Tibial nerve (tissue), 4 donors: ENCODE results near the gene GID4. TPM values are rescaled to one million over a fixed set of nuclear protein-coding genes. Genes with fewer than 3 reads are reported as not detected.

Experiments
- DNase-seq, 2 donors: peaks; one replicate each; pipeline ENCODE4 v3.0.0-alpha.2; 2019; ENCODE audit warnings: low spot score in 2 of 2
- H3K27ac ChIP-seq, 4 donors: fragments of 200-600 bp; sonication (generic) in 3 of 4; one replicate each; pipeline ENCODE4 v1.5.1; 2017 to 2019; ENCODE audit warnings: mild to moderate bottlenecking in 1 of 4
- H3K27me3 ChIP-seq, 2 donors: fragments of 200-600 bp; sonication (generic) in 1 of 2; one replicate each; pipeline versions ENCODE4 v1.5.1 to v1.6.0; 2017 to 2019
- H3K36me3 ChIP-seq, 3 donors: fragments of 200-600 bp; sonication (generic); one replicate each; pipeline ENCODE4 v1.5.1; 2018 to 2019
- H3K4me1 ChIP-seq, 4 donors: fragments of 200-600 bp; sonication (generic) in 3 of 4; one replicate each; pipeline ENCODE4 v1.5.1; 2017 to 2019
- H3K4me3 ChIP-seq, 4 donors: fragments of 200-600 bp; sonication (generic) in 3 of 4; one replicate each; pipeline ENCODE4 v1.5.1; 2017 to 2019; ENCODE audit warnings: mild to moderate bottlenecking in 1 of 4, moderate library complexity in 1 of 4
- H3K9me3 ChIP-seq, 4 donors: fragments of 200-600 bp; sonication (generic) in 3 of 4; one replicate each; pipeline ENCODE4 v1.5.1; 2017 to 2019
- CTCF ChIP-seq, 5 experiments: fragments of 200-600 bp in 3 of 5; fragments of 450-650 bp in 2 of 5; sonication (generic) in 3 of 5; IDR thresholded peaks; one replicate each; pipeline ENCODE4 v1.5.1; 2016 to 2019; ENCODE audit warnings: antibody characterized with exemption in 5 of 5, mild to moderate bottlenecking in 3 of 5, moderate library complexity in 2 of 5
- EP300 ChIP-seq, 2 donors: sonication (generic); formaldehyde crosslinking; IDR thresholded peaks; one replicate each; pipeline ENCODE4 v1.6.1; 2017; ENCODE audit warnings: antibody characterized with exemption in 2 of 2, mild to moderate bottlenecking in 1 of 2
- POLR2A ChIP-seq, 2 donors: fragments of 450-650 bp; IDR thresholded peaks; one replicate each; pipeline ENCODE4 v1.6.1; 2017; ENCODE audit warnings: antibody characterized with exemption in 2 of 2, mild to moderate bottlenecking in 2 of 2, moderate library complexity in 2 of 2
- WGBS, 2 donors: methylation state at CpG; one replicate each; pipeline ENCODE4 v1.1.5; 2018; 5-methylcytosine and 5-hydroxymethylcytosine counted together
- total RNA-seq, 4 donors: library from RNA; depleted of rRNA; stranded (reverse); fragments of >200 nt; gene quantifications; one replicate each; pipeline ENCODE4 v1.1.0, GENCODE V29; 2016

GID4 gene
- total RNA-seq, 4 donors from 2014 or later: 13.2 to 19.4 (median 16.0) TPM

GRCh38 chr17:18089613-18090012, 50.4 kb downstream of the GID4 start:
- TF ChIP-seq EP300 (IDR thresholded peaks at IDR 0.05): no peak
- no peak for TF ChIP-seq POLR2A (IDR thresholded peaks at IDR 0.05)
- H3K9me3 ChIP-seq: no peaks in the 10 kb centered on the region
- WGBS, 2 donors: 97 to 98% methylated on average over 2 of the region's 2 CpGs
- no peak for DNase-seq
- no peak overlapping the region for H3K27ac ChIP-seq
- H3K27me3 ChIP-seq: no peaks in the 10 kb centered on the region
- H3K4me1 ChIP-seq: peaks cover 0 to 23% (median 13%) of the 10 kb centered on the region in 4 donors
- H3K36me3 ChIP-seq: peaks cover 0 to 32% (median 0%) of the 10 kb centered on the region in 3 donors
- no peak overlapping the region for H3K4me3 ChIP-seq

DNA sequence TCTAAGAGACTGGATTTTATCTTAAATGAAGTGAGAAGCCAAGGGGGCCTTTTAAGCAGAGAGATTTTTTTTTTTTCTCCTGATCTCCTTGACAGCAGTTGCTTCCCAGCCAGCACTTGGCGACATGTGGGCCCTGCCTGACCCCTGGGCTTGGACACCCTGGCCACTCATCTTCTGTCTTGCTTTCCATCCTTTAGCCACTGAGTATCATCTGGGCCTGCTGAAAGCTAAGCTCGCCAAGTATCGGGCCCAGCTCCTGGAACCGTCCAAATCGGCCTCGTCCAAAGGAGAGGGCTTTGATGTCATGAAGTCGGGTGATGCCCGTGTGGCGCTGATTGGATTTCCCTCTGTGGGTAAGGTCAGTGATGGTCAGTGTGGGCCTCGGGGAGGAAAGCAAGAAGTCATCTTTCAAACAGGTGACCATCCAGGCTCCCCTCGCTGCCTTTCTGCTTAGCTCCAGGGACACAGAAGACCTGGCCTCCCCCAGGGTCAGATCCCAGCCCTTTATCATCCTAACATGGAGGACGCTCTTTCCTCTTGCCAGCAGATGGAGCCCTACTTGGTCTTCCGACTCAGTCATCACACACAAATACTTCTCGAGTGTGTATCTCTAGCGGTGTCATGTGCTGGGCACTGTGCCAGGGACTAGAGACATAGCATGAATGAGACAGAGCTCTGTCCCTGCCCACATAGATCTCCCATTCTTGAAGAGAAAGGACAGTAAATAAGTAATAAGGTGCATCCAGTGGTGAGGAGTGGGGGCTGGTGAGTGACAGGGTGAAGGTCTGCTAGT, 54.6 kb downstream of the GID4 start:
- WGBS, 2 donors: 74 to 78% methylated on average over 15 of the region's 15 CpGs
- H3K36me3 ChIP-seq: peaks cover 2 to 74% (median 7%) of the 10 kb centered on the region in 3 donors
- no peaks in the 10 kb centered on the region for H3K27me3 ChIP-seq
- peaks cover 0 to 7% (median 3%) of the 10 kb centered on the region in 4 donors for H3K4me1 ChIP-seq
- no peak overlapping the region for H3K4me3 ChIP-seq
- no peaks in the 10 kb centered on the region for H3K9me3 ChIP-seq
- TF ChIP-seq POLR2A (IDR thresholded peaks at IDR 0.05) (no peak), CTCF (IDR thresholded peaks at IDR 0.05) (no peak), EP300 (IDR thresholded peaks at IDR 0.05) (no peak)
- H3K27ac ChIP-seq: no peak overlapping the region
- no peak for DNase-seq

GRCh38 chr17:18094409-18094807, 55.2 kb downstream of the GID4 start:
- H3K4me1 ChIP-seq: peaks cover 0 to 1% (median 0%) of the 10 kb centered on the region in 4 donors
- H3K4me3 ChIP-seq: no peak overlapping the region
- H3K9me3 ChIP-seq: no peaks in the 10 kb centered on the region
- no peak overlapping the region for H3K27ac ChIP-seq
- DNase-seq: no peak
- WGBS, 2 donors: 97 to 99% methylated on average over 10 of the region's 10 CpGs
- no peaks in the 10 kb centered on the region for H3K27me3 ChIP-seq
- TF ChIP-seq POLR2A (IDR thresholded peaks at IDR 0.05) (no peak), EP300 (IDR thresholded peaks at IDR 0.05) (no peak), CTCF (IDR thresholded peaks at IDR 0.05) (no peak)
- H3K36me3 ChIP-seq: peaks cover 2 to 80% (median 7%) of the 10 kb centered on the region in 3 donors

DNA sequence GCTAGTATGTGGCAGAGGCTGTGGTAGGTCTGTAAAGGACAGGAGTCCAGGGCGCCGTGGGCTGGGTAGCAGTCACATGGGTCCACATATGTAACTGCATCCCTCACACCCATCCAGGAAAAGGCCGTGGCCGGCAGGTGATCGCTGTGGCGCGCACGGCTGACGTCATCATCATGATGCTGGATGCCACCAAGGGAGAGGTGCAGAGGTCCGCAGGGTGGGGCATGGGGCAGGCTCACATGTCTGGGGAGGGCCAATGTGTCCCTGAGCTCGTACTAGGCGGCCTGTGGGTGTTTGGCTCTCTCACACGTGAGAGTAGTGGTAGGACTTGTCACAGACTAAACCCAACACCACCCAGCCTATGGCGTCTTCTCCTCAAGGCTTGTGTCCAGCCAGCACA, 60.3 kb downstream of the GID4 start:
- no peaks in the 10 kb centered on the region for H3K9me3 ChIP-seq
- 82 to 88% methylated on average over 14 of the region's 14 CpGs for WGBS, 2 donors
- TF ChIP-seq POLR2A (IDR thresholded peaks at IDR 0.05): no peak
- TF ChIP-seq EP300 (IDR thresholded peaks at IDR 0.05): no peak
- TF ChIP-seq CTCF (IDR thresholded peaks at IDR 0.05): no peak
- H3K4me1 ChIP-seq: no peaks in the 10 kb centered on the region
- H3K27me3 ChIP-seq: no peaks in the 10 kb centered on the region
- H3K4me3 ChIP-seq: no peak overlapping the region
- peaks cover 2 to 98% (median 13%) of the 10 kb centered on the region in 3 donors for H3K36me3 ChIP-seq
- no peak for DNase-seq
- no peak overlapping the region for H3K27ac ChIP-seq

- no peak overlapping the region for H3K4me3 ChIP-seq
- no peak for TF ChIP-seq POLR2A (IDR thresholded peaks at IDR 0.05)
- TF ChIP-seq CTCF (IDR thresholded peaks at IDR 0.05): no peak
- no peak for TF ChIP-seq EP300 (IDR thresholded peaks at IDR 0.05)
- no peaks in the 10 kb centered on the region for H3K4me1 ChIP-seq
- 74 to 77% methylated on average over 6 to 10 of the region's 10 CpGs for WGBS, 2 donors
- DNase-seq: no peak
- no peak overlapping the region for H3K27ac ChIP-seq
- H3K9me3 ChIP-seq: no peaks in the 10 kb centered on the region
- H3K36me3 ChIP-seq: peaks cover 2 to 98% (median 13%) of the 10 kb centered on the region in 3 donors
- no peaks in the 10 kb centered on the region for H3K27me3 ChIP-seq
These were observed 61.4 kb downstream of the GID4 start for GRCh38 chr17:18100616-18101015.
